ENCODE measurements around the gene RAD51B.

RAD51B gene

DNA sequence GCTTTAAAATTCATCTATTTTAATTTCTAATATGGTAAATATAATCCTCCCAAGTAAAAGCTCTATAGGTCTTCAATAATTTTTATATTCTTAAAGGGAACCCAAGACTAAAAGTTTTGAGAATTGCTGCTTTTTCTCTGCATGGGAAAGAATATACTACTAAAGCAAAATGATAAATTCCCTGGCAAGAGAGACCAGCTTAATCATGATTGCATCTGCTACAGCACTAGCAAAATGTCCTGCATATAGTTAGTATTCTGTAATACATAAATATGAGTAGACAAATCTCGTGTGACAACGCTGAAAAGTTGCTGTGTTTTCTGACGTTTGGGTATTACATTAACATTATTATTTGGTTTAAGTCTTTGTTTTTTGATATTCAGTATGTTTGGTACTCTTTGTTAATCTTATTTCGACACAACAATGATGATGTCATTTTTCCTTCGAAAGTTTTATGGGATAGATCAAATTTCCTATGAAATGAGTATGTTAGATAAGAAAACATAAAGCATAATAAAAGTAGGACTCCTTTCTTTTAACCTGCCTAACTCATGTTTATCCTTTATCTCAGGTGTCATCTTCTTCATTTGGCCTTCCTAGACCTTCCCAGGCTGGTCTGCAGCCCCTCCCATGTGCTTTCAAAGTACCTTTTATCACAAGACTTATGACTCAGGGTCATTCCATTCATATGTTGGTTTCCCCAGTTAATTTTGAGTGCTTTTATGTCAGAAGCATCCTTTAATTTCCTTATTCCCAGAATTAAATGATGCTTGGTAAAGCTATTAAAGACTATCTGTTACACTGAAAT, 321.9 kb downstream of the RAD51B start (continued):
- TF ChIP-seq ZBTB49 (tag by site-specific recombination; IDR thresholded peaks at IDR 0.05; ENCODE audit: low read depth) (no peak), ZNF114 (tag by site-specific recombination; IDR thresholded peaks at IDR 0.05) (no peak), ZNF146 (tag by site-specific recombination; IDR thresholded peaks at IDR 0.05) (no peak), ZNF473 (tag by site-specific recombination; IDR thresholded peaks at IDR 0.05) (no peak), ZBTB48 (tag by site-specific recombination; IDR thresholded peaks at IDR 0.05) (no peak), ZNF132 (tag by site-specific recombination; IDR thresholded peaks at IDR 0.05; ENCODE audit: borderline replicate concordance) (no peak), ZNF18 (tag by site-specific recombination; IDR thresholded peaks at IDR 0.05) (no peak; the same call in 1 of the 2 replicates), ZFHX2 (tag by site-specific recombination; conservative IDR thresholded peaks at IDR 0.05) (no peak), ZFP41 (tag by site-specific recombination; IDR thresholded peaks at IDR 0.05; ENCODE audit: borderline replicate concordance) (no peak), ZNF621 (tag by site-specific recombination; IDR thresholded peaks at IDR 0.05) (no peak), ZNF768 (tag by site-specific recombination; IDR thresholded peaks at IDR 0.05) (no peak), ZNF248 (tag by site-specific recombination; IDR thresholded peaks at IDR 0.05) (no peak), PRDM4 (tag by site-specific recombination; IDR thresholded peaks at IDR 0.05) (peak; percentile 67), ZNF785 (tag by site-specific recombination; IDR thresholded peaks at IDR 0.05) (no peak), ZNF560 (tag by site-specific recombination; IDR thresholded peaks at IDR 0.05; ENCODE audit: borderline replicate concordance) (no peak), ZNF184 (tag by site-specific recombination; IDR thresholded peaks at IDR 0.05) (no peak), PRDM2 (tag by site-specific recombination; IDR thresholded peaks at IDR 0.05; ENCODE audit: borderline replicate concordance) (no peak), ZNF626 (tag by site-specific recombination; IDR thresholded peaks at IDR 0.05) (no peak)
- TF ChIP-seq, protein P1, sequence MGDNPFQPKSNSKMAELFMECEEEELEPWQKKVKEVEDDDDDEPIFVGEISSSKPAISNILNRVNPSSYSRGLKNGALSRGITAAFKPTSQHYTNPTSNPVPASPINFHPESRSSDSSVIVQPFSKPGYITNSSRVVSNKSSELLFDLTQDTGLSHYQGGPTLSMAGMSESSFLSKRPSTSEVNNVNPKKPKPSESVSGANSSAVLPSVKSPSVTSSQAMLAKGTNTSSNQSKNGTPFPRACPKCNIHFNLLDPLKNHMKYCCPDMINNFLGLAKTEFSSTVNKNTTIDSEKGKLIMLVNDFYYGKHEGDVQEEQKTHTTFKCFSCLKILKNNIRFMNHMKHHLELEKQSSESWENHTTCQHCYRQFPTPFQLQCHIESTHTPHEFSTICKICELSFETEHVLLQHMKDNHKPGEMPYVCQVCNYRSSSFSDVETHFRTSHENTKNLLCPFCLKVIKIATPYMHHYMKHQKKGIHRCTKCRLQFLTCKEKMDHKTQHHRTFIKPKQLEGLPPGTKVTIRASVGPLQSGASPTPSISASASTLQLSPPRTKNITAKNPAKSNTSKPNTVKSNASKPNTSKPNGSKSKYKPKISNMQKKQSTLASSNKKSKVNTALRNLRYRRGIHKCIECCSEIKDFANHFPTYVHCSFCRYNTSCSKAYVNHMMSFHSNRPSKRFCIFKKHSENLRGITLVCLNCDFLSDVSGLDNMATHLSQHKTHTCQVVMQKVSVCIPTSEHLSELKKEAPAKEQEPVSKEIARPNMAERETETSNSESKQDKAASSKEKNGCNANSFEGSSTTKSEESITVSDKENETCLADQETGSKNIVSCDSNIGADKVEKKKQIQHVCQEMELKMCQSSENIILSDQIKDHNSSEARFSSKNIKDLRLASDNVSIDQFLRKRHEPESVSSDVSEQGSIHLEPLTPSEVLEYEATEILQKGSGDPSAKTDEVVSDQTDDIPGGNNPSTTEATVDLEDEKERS (tag by site-specific recombination; IDR thresholded peaks at IDR 0.05), result no peak
- TF ChIP-seq, protein P2, sequence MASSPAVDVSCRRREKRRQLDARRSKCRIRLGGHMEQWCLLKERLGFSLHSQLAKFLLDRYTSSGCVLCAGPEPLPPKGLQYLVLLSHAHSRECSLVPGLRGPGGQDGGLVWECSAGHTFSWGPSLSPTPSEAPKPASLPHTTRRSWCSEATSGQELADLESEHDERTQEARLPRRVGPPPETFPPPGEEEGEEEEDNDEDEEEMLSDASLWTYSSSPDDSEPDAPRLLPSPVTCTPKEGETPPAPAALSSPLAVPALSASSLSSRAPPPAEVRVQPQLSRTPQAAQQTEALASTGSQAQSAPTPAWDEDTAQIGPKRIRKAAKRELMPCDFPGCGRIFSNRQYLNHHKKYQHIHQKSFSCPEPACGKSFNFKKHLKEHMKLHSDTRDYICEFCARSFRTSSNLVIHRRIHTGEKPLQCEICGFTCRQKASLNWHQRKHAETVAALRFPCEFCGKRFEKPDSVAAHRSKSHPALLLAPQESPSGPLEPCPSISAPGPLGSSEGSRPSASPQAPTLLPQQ (tag by site-specific recombination; IDR thresholded peaks at IDR 0.05), result 0 out of 2 replicates have a peak, but pooled peaks have one; percentile 56

Data from HEK293 (cell line).